Endometrium (tissue), 2 donors: ENCODE measurements around the gene LRSAM1.
"Not testable (repeated sequence)": the region's sequence is repeated elsewhere in the genome, so short reads cannot be mapped to it uniquely, and the experiment has no call there.

Source experiments
- FAIRE-seq: peaks from 2 replicates; lab custom pipeline; 2012; peaks lifted over from hg19 to GRCh38; lab: Jason Lieb, UNC
- donor health status: control.
- donor health status: control.

The LRSAM1 gene

GRCh38 chr9:127458921-127459320, 7.6 kb downstream of the LRSAM1 start:
- no peak for FAIRE-seq

- no peak for FAIRE-seq
Observed at GRCh38 chr9:127463382-127463781, 12.1 kb downstream of the LRSAM1 start.

GRCh38 chr9:127463911-127464310, 12.6 kb downstream of the LRSAM1 start:
- FAIRE-seq, result no peak

- FAIRE-seq, result not testable (repeated sequence)
Observed at GRCh38 chr9:127466407-127466917, 15.2 kb downstream of the LRSAM1 start.

- FAIRE-seq, result no peak
Observed at GRCh38 chr9:127467621-127468020, 16.3 kb downstream of the LRSAM1 start.

- no peak for FAIRE-seq
Observed at GRCh38 chr9:127470662-127471061, 19.4 kb downstream of the LRSAM1 start.

- no peak for FAIRE-seq
Observed at GRCh38 chr9:127473501-127473900, 22.2 kb downstream of the LRSAM1 start.

- FAIRE-seq, result no peak
Observed at GRCh38 chr9:127473932-127474331, 22.6 kb downstream of the LRSAM1 start.

- FAIRE-seq, result no peak
Observed at GRCh38 chr9:127474592-127474991, 23.3 kb downstream of the LRSAM1 start.

GRCh38 chr9:127479507-127480081, 28.3 kb downstream of the LRSAM1 start:
- no peak for FAIRE-seq

- no peak for FAIRE-seq
Observed at GRCh38 chr9:127482662-127483061, 31.4 kb downstream of the LRSAM1 start.

GRCh38 chr9:127485995-127486394, 34.7 kb downstream of the LRSAM1 start:
- FAIRE-seq, result no peak

- FAIRE-seq, result no peak
Observed at GRCh38 chr9:127488946-127489345, 37.6 kb downstream of the LRSAM1 start.

- FAIRE-seq, result no peak
Observed at GRCh38 chr9:127489471-127490115, 38.3 kb downstream of the LRSAM1 start.

- no peak for FAIRE-seq
Observed at GRCh38 chr9:127490535-127491230, 39.4 kb downstream of the LRSAM1 start.

GRCh38 chr9:127491516-127491915, 40.2 kb downstream of the LRSAM1 start:
- FAIRE-seq, result no peak

- FAIRE-seq, result no peak
Observed at GRCh38 chr9:127492616-127493015, 41.3 kb downstream of the LRSAM1 start.

- FAIRE-seq, result no peak
Observed at GRCh38 chr9:127493592-127494303, 42.4 kb downstream of the LRSAM1 start.

- no peak for FAIRE-seq
Observed at GRCh38 chr9:127494304-127494702, 43.0 kb downstream of the LRSAM1 start.

GRCh38 chr9:127495884-127496555, 44.7 kb downstream of the LRSAM1 start:
- no peak for FAIRE-seq

- FAIRE-seq, result no peak
Observed at GRCh38 chr9:127496974-127497373, 45.7 kb downstream of the LRSAM1 start.

- no peak for FAIRE-seq
Observed at GRCh38 chr9:127497656-127498290, 46.5 kb downstream of the LRSAM1 start.
